PC-9 (cell line): ENCODE data around the gene UFD1. TPM values are rescaled to one million over a fixed set of nuclear protein-coding genes. Genes with fewer than 3 reads are reported as not detected.

ENCODE experiments used
- BruUV-seq: library from RNA; stranded (reverse); fragments of 400-500 nt; replicated peaks from 2 replicates; lab custom pipeline; 2021; lab: Mats Ljungman, UMichigan
- CTCF ChIA-PET: fragments of 300-600 bp; sonication (Branson Sonifier 250); formaldehyde crosslinking; loops from one replicate; lab custom pipeline; 2022; ENCODE audit warnings: antibody characterized with exemption; lab: Charles Lee
- POLR2A ChIA-PET: fragments of 300-600 bp; sonication (Branson Sonifier 250); formaldehyde crosslinking; loops from one replicate; lab custom pipeline; 2022; ENCODE audit warnings: antibody characterized with exemption; ENCODE audit not compliant: unreplicated experiment; lab: Charles Lee
- DNase-seq, 2 experiments: peaks; one replicate each; pipeline versions ENCODE4 v3.0.0 to v3.0.0-alpha.2; 2015 to 2022; ENCODE audit warnings: mixed read lengths in 1 of 2
- H2AFZ ChIP-seq: fragments of 200-600 bp; sonication (generic); 2 replicates; pipeline ENCODE4 v1.8.1; 2017; ENCODE audit warnings: antibody characterized with exemption
- H3F3A ChIP-seq: fragments of 200-600 bp; sonication (generic); 2 replicates; pipeline ENCODE4 v1.8.1; 2017; ENCODE audit warnings: antibody characterized with exemption, mild to moderate bottlenecking, low read depth; ENCODE audit not compliant: insufficient read depth
- H3K27ac ChIP-seq: fragments of 200-600 bp; sonication (generic); 2 replicates; pipeline ENCODE4 v1.6.1; 2016; ENCODE audit warnings: mixed run types
- H3K27me3 ChIP-seq: fragments of 200-600 bp; sonication (generic); 2 replicates; pipeline ENCODE4 v1.6.1; 2016; ENCODE audit warnings: low read depth, mixed run types; ENCODE audit not compliant: insufficient read depth
- H3K36me3 ChIP-seq: fragments of 200-600 bp; sonication (generic); 2 replicates; pipeline ENCODE4 v1.6.1; 2016; ENCODE audit warnings: low read depth, mixed run types
- H3K4me1 ChIP-seq: fragments of 200-600 bp; sonication (generic); replicated peaks from 2 replicates; pipeline ENCODE4 v1.6.1; 2016; ENCODE audit warnings: mixed run types; ENCODE audit not compliant: insufficient read depth
- H3K4me2 ChIP-seq: fragments of 200-600 bp; sonication (generic); 2 replicates; pipeline ENCODE4 v1.6.1; 2017; ENCODE audit warnings: mixed run types
- H3K4me3 ChIP-seq: fragments of 200-600 bp; sonication (generic); 2 replicates; pipeline ENCODE4 v1.6.1; 2016; ENCODE audit warnings: mixed run types
- H3K79me2 ChIP-seq: fragments of 200-600 bp; sonication (generic); 2 replicates; pipeline ENCODE4 v1.6.1; 2017; ENCODE audit warnings: low read depth, mixed run types
- H3K9me2 ChIP-seq: fragments of 200-600 bp; sonication (generic); 2 replicates; pipeline ENCODE4 v1.8.1; 2017; ENCODE audit warnings: mild to moderate bottlenecking; ENCODE audit not compliant: insufficient read depth
- H3K9me3 ChIP-seq: fragments of 200-600 bp; sonication (generic); 2 replicates; pipeline ENCODE4 v1.8.1; 2016; ENCODE audit warnings: low read depth; ENCODE audit not compliant: insufficient read depth
- H4K20me1 ChIP-seq: fragments of 200-600 bp; sonication (generic); 2 replicates; pipeline ENCODE4 v1.8.1; 2017; ENCODE audit not compliant: insufficient read depth
- CTCF ChIP-seq: fragments of 200-600 bp; sonication (generic); conservative IDR thresholded peaks from 2 replicates; pipeline ENCODE4 v1.6.1; 2017; ENCODE audit warnings: mixed run types, antibody characterized with exemption, mild to moderate bottlenecking, moderate library complexity
- EZH2 ChIP-seq: fragments of 200-600 bp; sonication (generic); IDR thresholded peaks from 2 replicates; pipeline ENCODE4 v1.8.0; 2017; ENCODE audit warnings: antibody characterized with exemption, low read depth
- intact Hi-C: fragments of 100-400 bp; cut with micrococcal nuclease; formaldehyde crosslinking; loops from one replicate; pipeline ENCODE4 v1.10.0; 2022; ENCODE audit not compliant: unreplicated experiment
- total RNA-seq: library from RNA; stranded (reverse); gene quantifications from 2 replicates; pipeline ENCODE4 v1.2.3, GENCODE V29; 2021

UFD1 gene
- total RNA-seq, 1 experiment from 2014 or later, result 66.9 TPM

DNA sequence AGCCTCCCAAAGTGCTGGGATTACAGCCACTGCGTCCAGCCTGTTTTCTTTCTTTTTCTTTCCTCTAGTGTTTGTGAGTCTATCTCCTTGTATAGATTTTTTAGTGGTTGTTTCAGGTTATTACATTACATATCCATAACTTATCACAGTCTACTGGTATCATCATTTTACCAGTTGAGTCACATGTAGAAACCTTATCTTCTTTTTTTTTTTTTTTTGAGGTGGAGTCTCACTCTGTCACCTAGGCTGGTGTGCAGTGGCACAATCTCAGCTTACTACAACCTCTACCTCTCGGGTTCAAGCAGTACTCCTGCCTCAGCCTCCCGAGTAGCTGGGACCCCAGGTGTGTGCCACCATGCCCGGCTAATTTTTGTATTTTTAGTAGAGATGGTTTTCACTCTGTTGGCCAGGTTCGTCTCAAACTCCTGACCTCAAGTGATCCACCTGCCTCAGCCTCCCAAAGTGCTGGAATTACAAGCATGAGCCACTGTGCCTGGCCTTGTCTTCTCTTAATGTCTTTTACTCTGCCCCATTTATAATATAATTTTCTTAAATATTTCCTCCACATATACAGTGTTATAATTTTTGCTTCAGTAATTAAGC is 11.7 kb upstream of the UFD1 start:
- no TSS peak for BruUV-seq
- Histone ChIP-seq H3K79me2 (no peaks in the 10 kb centered on the region), H3K27me3 (no peaks in the 10 kb centered on the region), H3K9me2 (no peaks in the 10 kb centered on the region), H3K4me3 (no peak overlapping the region), H3F3A (no peaks in the 10 kb centered on the region), H3K4me2 (no peak overlapping the region), H2AFZ (no peak overlapping the region), H3K9me3 (no peaks in the 10 kb centered on the region), H3K27ac (no peak overlapping the region), H4K20me1 (no peaks in the 10 kb centered on the region), H3K4me1 (no peaks in the 10 kb centered on the region), H3K36me3 (no peaks in the 10 kb centered on the region)
- TF ChIP-seq CTCF (no peak), EZH2 (no peak)
- intact Hi-C loops, result no loop called here
- POLR2A ChIA-PET, result no interaction called here
- DNase-seq, result no peak
- CTCF ChIA-PET, result no interaction called here

DNA sequence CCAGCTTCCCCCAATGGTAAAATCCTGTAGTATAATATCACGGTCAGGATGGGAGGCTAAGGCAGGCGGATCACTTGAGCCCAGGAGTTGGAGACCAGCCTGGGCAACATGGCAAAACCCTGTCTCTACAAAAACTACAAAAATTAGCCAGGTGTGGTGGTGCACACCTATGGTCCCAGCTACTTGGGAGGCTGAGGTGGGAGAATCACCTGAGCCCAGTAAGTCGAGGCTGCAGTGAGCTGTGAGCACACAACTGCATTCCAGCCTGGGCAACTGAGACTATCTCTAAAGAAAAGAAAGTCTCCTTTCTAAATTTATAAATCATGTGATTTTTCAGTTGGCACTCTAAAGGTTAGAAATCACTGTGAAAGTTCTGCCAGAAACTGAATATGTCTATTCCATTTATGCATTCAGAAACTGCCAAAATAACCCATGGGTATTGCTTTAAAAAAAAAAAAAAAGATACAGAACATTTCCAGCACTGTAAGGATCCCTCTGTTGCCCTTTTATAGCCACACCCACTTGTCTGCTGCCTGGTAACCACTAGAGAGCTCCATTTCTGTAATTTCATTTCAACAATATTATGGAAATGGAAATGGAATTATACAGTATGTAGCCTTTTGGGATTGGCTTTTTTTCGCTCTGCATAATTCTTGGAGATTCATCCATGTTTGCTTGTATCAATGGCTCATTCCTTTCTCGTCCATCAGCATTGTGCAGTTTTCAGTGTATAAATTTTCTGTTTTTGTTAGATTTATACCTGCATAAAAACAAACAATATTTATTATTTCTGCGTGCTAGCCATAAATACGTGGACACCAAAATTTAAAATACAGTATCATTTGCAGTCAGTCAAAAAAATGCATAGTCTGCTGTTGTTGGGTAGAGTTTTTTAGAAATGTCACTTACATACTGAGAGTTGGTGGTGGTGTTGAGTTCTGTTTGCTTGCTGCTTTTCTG is 10.2 kb upstream of the UFD1 start:
- Histone ChIP-seq H3K4me3 (no peak overlapping the region), H3K79me2 (no peaks in the 10 kb centered on the region), H3K9me3 (no peaks in the 10 kb centered on the region), H3K4me2 (no peak overlapping the region), H3K9me2 (no peaks in the 10 kb centered on the region), H3K27me3 (no peaks in the 10 kb centered on the region), H3F3A (no peaks in the 10 kb centered on the region), H3K4me1 (no peaks in the 10 kb centered on the region), H3K36me3 (no peaks in the 10 kb centered on the region), H2AFZ (no peak overlapping the region), H3K27ac (no peak overlapping the region), H4K20me1 (no peaks in the 10 kb centered on the region)
- DNase-seq, result no peak
- intact Hi-C loops, result no loop called here
- BruUV-seq, result no TSS peak
- CTCF ChIA-PET, result interaction anchor here (0.6 kb wide), 1 partner anchor 107 kb away, joined by 3 read pairs; no protein-coding TSS in a partner anchor
- POLR2A ChIA-PET, result interaction anchor here (0.6 kb wide), 1 partner anchor 143 kb away, joined by 9 read pairs; no protein-coding TSS in a partner anchor
- TF ChIP-seq CTCF, result no peak

DNA sequence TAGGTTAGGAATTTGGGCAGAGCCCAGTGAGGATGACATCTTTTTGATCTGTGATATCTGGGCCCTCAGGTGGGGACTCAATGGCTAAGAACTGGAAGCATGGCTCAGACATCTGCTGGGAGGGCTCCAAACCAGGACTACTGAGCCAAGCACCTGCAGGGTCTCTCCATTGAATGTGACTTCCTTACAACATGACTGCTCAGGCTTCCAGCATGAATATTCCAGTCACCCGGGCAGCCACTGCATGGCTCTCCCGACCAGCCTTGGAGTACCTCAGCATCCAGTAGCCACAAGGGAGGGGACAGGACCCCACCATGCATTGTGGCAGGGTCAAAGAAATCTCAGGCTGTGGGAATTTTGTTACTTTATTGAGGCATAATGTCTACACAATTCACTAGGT is 9.3 kb upstream of the UFD1 start:
- H4K20me1 ChIP-seq, result no peaks in the 10 kb centered on the region
- no peaks in the 10 kb centered on the region for H3K9me2 ChIP-seq
- H3K27ac ChIP-seq, result no peak overlapping the region
- no peak overlapping the region for H3K4me3 ChIP-seq
- no peak for TF ChIP-seq CTCF
- TF ChIP-seq EZH2, result no peak
- POLR2A ChIA-PET, result no interaction called here
- H3K4me2 ChIP-seq, result no peak overlapping the region
- H3K9me3 ChIP-seq, result no peaks in the 10 kb centered on the region
- H3K27me3 ChIP-seq, result no peaks in the 10 kb centered on the region
- no peak overlapping the region for H2AFZ ChIP-seq
- CTCF ChIA-PET, result no interaction called here
- H3K79me2 ChIP-seq, result no peaks in the 10 kb centered on the region
- no peaks in the 10 kb centered on the region for H3K4me1 ChIP-seq
- no TSS peak for BruUV-seq
- intact Hi-C loops, result no loop called here
- H3F3A ChIP-seq, result no peaks in the 10 kb centered on the region
- DNase-seq, result no peak
- no peaks in the 10 kb centered on the region for H3K36me3 ChIP-seq
